NCI-H345 treated with DMSO at 0.1 percent for 48 hours (cell line): ENCODE measurements around the gene ABCB1.
"Not testable (repeated sequence)": the region's sequence is repeated elsewhere in the genome, so short reads cannot be mapped to it uniquely, and the experiment has no call there.

Experiments
- DNase-seq: peaks from one replicate; lab custom pipeline; 2025; ENCODE audit not compliant: unreplicated experiment; lab: John Stamatoyannopoulos, UW

Gene ABCB1

DNA sequence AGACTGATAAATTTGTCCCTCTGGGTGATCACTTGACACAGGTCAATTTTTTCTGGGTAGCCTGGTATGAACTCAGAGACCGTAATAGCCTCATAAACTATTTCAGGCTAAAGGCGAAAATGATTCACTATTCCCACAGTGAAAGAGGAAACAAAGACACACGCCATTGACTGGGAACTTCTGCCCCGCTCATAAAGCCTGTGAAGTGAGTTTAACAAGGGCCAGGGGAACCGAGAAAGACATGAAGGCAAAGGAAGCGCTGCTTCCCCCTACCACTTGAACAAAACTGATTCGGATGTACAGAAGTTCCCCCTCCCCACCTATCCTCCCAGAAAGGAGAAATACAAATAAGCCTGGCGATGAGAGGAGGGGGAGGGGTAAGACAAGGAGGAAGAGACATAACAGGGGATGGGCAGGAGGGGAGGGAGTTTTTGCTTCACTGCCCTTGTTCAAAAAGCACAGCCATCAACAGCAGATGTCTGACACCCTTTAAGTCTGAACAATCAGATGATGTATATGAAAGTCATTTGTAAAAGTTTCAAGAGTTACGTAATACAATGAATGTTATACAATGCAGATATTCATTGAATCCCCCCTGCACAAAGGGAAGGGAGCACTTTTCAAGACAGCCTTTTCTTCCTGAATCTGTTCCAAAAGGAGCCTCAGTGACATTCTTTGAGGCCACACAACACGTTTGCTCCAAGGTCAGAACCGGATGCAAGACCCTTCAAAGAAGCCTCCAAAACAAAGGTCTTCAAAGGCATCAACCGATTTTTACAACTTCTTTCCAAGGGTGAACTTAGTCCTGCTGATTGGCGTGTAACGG lies 125.9 kb downstream of the ABCB1 start:
- no peak for DNase-seq

GRCh38 chr7:87473986-87474385 lies 126.7 kb downstream of the ABCB1 start:
- DNase-seq: no peak

- DNase-seq: no peak
Measured at GRCh38 chr7:87473192-87473591, 127.5 kb downstream of the ABCB1 start.

DNA sequence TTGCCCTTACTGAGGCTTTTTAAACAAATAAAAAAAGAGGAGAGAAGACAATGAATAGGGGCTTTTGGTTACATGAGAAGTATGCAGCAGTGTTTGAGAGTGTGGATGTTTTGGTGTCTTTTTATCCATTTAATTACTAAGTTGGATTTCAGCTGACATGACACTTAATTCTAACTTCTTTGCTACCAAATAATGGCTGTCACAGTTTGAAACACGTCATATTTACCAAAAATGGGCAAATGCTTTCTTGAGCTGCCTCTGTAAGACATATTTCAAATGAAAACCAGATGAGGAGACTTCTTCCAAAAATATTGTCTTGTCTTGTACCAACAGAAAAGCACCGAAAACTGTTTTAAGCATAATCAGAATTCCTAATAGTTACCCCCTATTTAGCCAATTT lies 129.2 kb downstream of the ABCB1 start:
- no peak for DNase-seq

- DNase-seq: not testable (repeated sequence)
Measured at GRCh38 chr7:87469204-87469603, 131.5 kb downstream of the ABCB1 start.

DNA sequence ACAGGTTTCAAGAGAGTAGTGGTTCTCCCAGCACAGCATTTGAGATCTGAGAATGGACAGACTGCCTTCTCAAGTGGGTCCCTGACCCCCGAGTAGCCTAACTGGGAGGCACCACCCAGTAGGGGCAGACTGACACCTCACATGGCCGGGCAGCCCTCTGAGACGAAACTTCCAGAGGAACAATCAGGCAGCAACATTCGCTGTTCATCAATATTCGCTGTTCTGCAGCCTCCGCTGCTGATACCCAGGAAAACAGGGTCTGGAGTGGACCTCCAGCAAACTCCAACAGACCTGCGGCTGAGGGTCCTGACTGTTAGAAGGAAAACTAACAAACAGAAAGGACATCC lies 135.2 kb downstream of the ABCB1 start:
- DNase-seq: not testable (repeated sequence)

DNA sequence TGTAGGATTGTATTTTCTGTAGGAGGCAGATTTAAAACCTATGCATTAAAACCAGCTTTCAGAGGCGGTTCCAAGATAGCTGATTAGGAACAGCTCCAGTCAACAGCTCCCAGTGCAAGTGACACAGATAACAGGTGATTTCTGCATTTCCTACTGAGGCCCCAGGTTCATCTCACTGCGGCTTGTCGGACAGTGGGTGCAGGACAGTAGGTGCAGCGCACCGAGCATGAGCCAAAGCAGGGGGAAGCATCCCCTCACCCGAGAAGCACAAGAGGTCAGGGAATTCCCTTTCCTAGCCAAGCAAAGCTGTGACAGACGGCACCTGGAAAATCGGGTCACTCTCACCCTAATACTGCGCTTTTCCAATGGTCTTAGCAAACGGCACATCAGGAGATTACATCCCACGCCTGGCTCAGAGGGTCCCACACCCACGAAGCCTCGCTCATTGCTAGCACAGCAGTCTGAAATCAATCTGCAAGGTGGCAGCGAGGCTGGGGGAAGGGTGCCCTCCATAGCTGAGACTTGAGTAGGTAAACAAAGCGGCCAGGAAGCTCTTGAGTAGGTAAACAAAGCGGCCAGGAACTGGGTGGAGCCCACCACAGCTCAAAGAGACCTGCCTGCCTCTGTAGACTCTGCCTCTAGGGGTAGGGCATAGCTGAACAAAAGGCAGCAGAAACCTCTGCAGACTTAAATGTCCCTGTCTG lies 135.7 kb downstream of the ABCB1 start:
- not testable (repeated sequence) for DNase-seq

- DNase-seq: no peak
Measured at GRCh38 chr7:87463982-87464381, 136.7 kb downstream of the ABCB1 start.

- not testable (repeated sequence) for DNase-seq
Measured at GRCh38 chr7:87460444-87460843, 140.2 kb downstream of the ABCB1 start.

DNA sequence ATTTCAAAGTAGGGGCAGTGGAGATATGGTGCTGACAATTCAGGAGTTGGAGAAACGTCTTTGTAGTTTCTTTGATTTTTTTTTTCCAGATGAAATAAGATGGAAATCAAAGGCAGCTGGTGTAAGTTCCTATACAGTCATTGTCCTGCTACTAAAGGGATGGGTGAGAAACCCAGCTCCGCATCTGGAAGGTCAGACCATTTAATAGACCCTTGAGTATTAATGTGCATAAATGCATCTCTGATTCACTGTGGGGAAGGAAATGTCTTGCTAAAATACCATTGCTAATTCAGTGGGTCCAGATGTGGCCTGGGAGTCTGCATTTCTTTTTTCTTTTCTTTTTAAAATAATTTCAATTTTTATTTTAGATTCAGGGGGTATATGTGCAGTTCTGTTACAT lies 140.7 kb downstream of the ABCB1 start:
- DNase-seq: no peak

- DNase-seq: no peak
Measured at GRCh38 chr7:87458148-87458547, 142.5 kb downstream of the ABCB1 start.

GRCh38 chr7:87456247-87456646 lies 144.4 kb downstream of the ABCB1 start:
- DNase-seq: no peak
